ENCODE measurements around the gene SEPTIN8.

The SEPTIN8 gene

DNA sequence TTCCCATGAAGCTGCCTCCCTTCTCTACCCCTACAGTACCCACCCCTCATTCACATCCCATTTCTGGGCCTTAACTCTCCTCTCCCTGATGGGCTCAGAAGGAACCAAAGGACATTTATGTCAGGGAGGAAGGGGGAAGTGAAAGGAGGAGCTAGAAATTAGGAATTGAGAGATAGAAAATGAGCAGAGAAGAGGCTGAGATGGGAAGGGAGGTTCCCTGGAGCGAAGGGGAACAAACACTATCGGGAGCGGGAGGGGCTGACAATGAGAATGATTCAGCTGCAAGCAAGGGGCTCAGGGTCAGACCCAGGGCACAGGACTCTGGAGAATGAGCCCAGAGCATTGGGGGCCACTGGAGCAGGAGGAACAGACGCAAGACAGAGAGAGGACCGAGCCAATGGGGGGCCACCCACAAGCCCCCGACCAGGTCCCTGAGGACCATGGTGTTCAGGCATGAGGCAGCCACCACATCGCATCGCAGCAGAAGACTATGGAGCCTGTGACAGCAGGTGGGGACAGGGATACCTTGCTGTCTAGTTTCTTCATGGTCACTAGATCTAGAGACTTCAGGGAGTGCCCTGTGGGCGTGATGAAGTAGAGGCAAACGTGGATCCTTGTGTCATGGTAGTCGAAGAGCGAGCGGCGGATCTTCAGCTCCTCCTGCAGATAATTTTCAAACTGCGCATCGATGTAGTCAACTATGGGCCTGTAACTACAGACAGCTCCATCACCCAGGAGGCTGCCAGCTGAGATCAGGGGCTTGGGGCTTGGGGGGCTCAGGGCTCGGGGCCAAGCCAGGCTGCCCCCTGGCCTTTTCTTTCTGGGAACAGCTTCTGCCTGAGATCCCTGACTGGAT is 13.6 kb downstream of the SEPTIN8 start:
- no peak for DNase-seq

DNA sequence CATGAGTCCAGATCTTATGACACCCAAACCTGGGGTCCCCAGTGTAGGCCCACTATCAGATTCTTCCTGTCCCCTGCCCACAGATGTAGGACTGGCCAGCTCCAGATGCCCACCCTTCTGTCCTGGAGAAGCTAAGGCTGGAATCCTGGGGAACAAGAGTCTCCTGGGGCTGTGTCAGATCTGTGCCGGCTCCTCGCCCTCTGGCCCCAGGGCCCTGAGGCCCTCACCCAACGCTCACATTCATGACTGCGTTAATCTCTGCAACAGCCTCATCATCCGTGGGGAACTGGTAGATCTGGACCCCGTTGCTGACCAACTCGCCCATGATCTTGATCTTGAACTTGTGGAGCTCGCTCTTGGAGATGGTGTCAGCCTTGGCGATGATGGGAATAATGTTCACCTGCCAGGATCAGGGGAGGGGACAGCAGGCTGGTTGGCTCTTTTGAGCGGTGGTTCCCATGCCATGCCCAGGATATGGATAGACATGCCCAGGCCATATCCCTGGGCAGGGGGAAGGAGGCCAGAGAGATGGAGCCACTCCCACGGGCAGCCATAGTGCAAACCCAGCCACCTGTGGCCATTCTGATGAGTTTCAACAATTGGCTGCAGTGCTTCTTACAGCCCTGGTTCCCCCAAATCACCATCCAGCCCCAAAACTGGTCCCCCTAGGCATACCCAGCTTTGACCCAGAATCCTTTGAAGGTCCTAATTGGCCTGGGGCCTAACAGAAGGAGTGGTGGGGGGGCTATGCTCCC is 14.6 kb downstream of the SEPTIN8 start:
- no peak for DNase-seq

DNA sequence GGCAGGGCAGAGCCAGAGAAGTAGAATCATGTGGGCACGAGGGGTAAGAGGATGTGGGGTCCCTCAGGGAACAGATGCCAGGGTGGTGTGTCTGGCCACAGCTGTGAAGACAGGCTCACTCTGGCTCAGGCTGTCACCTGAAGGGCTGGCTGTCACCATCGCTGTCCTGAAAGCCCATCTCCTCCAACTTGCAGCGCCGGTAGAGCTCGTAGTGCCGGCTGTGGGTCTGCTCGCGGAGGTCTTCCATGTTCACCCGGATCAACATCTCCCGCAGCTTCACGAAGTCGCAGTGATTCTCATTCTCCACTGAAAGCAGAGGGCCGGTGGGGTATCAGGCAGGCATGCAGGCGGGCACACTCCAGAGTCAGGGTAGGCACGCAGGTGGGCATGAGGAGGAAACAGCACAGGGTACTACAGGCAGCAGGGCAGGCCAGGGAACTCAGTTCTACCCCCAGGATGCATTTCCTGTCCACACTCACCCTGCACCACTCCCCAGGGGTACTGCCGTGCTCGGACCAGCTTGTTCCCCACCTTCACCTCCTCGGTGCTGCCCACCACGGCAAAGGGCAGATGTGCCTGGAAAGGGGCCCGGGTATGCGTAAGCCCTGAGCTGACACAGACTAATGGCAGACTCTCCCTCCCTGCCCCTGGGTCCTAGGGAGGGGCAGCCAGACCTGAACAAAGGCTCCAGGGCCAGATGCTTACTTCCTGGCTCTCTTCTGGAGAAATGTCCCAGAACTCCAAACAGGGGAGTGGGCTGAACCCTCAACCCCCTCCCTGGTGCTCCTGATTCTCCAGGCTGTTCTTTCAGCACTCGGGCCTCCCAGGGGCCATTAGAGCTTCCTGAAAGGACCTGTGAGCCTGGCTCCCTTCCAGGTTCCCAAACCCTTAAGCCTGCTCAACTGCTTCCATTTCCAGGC is 15.5 kb downstream of the SEPTIN8 start:
- no peak for DNase-seq

DNA sequence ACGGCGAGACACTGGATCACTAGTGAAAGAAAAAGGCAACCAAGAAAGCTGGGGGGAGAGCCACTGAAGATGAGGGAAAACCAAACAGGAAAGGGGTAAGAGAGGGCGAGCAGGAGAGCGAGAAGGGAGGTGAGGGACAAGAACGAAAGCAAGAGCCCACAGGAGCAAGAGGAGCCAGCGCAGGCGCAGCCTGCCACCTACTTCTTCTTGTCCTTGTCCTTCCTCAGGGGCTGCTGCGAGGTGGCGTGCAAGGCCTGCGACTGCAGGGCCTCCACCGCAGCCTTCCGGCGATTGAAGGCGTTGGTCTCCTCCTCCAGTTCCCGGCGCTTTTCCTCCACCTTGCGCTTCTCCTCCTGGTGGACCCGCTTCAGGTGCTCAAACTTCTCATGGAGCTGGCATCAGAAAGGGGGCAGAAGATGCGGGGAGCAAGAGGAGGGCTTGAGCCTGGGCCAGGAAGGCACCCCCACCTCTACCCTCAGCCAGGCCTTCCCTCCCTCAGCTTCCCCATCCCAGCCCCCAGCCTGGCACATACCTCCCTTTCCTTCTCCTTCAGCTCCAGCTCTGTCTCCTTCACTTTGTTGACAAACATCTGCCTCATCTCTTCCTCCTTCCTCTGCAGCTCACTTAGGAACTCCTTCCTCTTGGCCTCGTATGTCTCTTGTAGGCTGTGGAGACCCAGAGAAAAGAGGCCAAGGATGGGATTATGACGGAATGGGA is 16.3 kb downstream of the SEPTIN8 start:
- no peak for DNase-seq

DNA sequence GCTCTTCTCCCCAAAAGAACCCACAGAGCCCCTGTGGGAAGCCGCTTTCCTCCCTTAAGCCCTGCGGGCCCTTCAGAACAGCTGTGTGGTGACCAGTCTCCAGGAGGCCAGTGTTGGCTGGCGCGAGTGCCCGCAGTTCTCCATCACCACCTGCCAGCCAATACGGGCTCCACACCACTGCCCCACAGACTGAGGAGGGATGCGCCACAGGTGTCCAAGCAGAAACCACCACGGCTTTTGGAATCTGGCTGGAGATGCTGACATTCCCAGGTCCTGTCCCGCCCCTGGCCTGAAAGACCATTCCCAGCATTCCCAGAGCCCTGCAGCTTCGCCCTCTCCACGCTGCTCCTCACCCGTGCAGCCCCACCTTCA is 17.0 kb downstream of the SEPTIN8 start:
- no peak for DNase-seq

DNA sequence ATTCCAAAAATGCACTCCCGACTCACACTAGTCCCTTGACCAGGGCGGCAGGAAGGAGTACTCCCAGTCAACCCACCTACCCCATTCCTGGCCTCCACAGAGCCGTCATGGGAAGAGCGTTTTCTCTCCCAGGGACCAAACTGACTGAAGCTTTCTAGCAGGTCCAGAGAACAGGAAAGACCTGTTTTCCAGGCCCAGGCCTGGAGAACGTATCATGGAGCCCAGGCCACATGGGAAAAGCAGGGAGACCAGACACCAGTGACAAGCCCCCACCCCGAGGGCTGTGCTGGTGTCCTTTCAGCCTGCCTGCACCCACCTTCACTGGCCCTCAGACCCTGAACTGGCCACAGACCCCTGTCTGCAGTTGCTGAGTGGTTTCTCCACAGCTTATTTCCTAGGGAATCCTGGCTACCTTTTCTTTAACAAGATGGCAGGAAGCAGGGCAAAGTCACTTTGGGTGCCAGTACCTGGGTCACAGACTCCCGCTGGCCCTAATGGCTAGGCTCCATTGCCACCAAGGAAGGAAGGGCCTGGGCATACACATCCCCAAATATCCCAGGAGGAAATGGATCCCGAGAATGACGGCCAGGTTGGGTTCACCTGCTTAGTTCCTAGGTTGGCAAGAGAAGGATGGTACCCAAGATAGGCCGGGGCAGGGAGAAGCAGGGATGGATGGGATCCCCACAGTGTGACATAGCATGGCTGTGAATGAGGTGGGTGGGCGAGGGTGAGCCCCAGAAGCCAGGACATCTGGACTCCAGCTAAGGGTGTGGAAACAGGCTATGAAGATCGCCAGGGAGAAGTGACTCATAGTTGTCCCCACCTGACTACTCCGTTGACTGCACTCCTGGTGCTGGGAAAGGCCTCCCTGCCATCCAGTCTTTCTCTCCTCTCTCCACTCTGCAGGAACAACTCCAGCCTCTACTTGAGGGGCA is 17.7 kb downstream of the SEPTIN8 start:
- DNase-seq = no peak

DNA sequence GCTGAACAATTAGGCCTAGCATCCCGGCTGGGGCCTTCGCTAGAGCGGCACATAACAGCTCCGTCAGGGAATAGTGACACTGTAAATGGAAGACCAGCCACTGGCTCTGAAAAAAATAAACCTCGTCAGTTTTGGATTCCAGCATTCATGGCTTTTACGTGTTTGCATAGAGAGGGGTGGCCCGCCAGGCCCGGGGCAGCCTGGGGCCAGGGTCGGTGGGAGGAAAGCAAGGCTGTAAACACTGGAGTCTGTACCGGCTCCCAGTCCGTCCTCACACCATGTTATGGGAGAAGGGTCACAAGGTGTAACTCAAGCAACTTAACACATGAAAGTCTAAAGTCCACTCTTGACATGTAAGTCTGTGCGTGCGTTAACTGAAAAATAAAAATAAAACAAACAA is 18.6 kb downstream of the SEPTIN8 start:
- no peak for DNase-seq

DNA sequence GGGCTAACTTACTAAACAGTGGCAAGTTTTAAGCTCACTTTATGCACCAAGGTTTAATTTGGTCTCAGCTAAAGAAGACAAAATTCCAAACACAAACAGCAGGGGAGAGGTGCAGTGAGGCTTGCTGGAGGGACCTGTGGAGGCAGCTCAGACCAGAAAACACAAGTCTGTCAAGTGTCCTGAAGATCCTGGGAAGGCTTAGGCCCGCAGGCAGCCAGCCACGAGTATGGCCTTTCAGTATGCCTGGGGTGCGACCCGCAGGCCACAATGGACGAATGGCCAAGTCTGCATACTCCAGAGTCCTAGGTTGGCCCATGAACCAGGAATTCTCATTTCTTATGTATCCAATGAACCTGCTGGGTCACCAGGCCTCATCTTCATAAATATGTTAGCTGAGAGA is 20.5 kb downstream of the SEPTIN8 start:
- no peak for DNase-seq

DNA sequence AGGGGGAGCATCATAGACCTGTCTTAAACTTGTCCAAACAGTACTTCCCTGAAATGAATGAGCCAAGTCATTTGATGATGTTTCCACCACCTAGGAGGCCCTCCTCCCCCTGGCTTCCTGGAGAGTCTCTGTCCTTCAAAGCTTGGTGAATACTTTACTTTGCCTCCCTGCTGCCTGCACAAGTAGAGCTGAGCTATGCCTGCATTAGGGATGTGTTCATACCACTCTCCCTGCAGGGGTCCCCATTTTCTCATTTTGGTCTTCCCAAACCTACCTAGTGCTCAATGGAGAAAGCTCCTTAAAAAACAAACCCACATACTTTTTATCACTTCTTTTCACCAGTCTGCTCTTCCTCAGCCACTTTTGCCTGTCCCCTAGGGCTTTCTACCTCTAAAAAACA is 22.1 kb downstream of the SEPTIN8 start:
- no peak for DNase-seq

DNA sequence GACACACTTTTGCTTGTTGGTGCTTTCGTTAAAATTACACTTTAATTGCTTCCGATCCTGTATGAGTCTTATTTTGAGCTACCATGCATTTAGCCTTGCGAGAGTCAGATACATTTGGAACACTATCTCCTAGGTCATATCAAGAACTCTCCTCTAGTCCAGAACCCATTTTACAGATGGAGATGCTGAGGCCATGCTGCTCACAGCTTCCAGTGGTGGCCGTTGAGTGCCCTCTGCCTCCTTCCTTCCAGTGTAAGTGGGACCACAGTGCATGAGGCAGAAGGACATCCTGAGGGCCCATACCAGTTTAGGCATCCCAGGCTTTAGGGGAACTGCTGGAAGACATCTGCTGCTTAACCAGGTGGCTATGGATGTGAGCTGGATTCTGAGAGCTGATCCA is 22.9 kb downstream of the SEPTIN8 start:
- DNase-seq = no peak

DNA sequence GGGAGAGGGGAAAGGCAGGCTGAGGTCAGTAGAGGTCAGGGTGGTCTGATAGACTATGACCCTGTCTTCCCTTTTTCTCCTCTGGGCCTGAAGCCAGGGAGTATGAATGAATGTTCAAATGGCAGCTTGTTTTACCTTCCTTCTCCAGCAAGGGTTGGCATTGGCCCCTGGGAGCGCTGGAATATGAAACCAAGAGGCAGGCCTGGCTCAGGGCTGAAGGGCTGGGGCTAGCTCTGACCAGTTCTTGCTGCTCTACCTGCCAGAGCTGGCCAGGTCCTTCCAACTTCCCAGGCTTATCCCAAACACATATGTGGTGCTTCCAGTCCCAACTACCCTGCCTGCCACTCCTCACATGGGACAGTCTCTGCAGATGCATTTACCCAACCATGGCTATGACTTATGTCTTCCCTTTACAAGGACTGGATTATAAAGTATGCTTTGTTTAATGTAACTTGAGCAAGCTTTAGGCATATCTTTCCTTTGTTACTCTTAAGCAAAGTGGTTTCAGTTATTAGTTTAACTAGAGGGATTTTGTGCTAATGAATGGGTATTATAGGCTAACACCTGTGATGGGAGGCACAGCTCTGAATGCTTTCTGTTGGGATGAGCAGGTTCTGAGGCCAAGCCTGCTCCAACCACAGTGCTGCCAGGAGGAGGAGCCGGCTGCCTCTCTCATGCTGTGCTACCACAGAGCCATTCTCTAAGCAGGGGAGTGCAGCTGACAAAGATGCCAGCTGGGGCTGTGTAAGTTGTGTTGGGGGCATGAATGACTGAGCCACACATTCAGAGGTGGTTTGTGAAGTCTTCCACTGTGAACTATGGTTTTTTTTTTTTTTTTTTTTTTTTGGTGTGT is 23.7 kb downstream of the SEPTIN8 start:
- DNase-seq = peak in 1 of 2 experiments; percentile 34

DNA sequence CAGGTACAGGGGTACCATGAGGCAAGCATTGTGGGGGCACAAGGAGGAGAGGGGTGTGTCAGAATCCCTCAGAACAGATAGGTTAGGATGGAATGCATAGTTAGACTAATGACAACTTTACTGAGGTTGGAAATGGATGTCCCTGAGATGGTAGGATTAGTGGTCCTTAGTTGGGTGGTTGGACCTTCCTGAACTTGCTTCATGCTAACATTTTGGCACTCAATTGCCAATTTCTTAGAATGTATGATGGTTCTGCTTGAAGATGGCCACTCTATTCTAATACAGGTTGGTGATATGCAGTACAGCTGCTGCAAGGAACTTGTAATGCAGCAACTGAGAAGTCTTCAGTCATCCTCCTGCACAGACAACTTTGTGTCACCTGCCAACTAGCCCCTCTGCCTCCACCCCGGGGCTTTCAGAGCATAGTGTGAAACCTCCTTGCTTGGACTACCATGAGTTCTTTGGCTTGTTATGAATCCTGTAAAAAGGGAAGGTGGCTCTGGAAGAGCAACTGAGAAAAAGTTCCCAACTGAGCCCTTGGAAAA is 24.4 kb downstream of the SEPTIN8 start:
- no peak for DNase-seq

DNA sequence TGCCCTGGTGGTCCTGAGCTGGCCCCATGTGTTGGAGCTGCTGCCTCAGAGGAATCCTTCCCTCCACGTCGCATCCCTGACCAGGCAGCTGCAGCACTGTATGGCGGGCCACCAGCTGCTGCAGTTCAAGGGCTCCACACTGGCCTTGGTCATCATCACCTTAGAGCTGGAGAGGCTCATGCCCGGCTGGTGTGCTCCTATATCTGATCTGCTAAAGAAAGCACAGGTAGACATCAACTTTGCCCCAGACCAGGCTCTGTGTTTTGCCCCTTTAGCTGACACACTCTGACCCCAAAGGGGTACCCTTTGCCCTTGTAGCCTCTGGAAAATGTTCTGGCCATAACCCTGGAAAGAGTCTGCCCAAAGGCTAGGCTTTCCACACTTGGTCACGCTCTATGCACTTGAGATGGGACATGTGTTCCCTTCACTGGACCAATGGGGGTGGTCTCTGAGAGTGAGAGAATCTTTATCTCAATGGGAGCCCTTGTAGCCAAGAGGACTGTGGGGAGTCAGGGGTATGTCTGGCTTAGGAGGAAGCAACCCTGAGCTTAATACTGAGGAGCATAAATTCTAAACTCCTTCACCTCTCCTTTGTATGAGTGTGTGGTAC is 25.0 kb downstream of the SEPTIN8 start:
- no peak for DNase-seq

DNA sequence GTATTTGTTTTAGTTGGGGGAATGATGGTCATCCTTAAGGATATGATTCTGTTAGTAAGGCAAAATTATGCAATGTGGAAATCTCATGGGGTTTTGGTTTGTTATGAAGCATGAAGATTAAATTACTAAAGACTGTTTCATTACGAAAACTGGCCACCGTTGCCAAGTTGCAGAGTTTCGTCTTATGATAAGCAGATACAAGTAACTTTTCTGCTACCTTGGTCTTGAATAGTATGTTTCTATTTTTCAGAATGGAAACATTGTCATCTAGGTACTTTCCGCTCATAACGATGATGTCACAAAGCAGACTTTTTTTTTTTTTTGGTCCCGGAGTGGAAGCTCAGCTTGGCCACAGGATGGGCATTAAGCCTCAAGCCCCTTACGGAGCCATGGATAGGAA is 25.6 kb downstream of the SEPTIN8 start:
- no peak for DNase-seq

DNA sequence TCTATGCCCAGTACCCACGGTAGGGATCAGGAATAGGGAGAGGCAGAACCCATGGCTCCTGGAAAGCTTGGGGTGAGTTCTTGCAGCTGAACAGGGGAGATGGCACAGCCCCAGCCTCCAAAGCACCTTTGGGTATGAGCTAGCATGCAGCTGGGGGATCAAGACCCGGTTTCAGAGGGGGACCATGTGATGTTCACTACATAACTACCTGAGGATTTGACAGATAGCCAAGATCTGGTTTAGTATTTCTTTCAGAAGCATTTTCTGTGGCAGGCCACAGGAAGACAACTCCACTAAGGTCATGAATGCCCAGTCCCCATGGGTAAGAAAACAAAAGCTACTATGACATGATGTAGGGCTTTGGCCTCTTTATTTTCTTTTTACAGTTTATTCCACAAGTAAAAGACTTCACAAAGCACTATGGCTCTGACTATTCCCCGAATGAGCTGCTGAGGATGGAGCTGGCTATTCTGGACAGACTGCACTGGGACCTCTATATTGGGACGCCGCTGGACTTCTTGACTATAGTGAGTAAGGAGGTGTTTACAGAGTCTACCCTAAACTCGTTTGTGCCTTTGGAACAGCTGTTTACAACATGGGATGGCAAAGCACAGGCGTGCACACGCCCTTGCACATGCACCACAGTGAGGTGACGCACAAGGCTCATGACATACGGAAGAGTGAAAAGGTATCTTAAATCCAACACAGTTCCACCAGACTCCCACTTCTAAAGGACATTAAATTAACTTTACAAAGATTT is 26.4 kb downstream of the SEPTIN8 start:
- no peak for DNase-seq

DNA sequence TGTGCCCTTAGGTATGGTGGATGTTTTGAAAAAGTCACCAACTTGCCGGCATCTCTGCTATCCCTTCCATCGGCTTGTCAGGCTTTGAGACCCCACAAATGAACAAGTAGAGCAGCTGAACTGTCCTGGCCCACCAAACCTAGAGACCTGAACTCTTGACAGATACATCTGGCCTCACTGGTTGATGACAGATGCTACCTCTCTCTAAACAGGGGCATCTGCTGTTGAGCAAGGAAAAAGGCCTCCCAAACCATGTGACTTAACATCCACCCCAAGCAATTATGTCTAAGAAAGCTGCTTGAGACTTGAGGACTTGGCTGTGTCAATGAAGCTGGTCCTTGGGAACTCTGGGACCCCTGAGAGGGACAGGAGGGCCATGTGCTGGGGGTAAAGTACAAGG is 27.5 kb downstream of the SEPTIN8 start:
- DNase-seq = no peak

DNA sequence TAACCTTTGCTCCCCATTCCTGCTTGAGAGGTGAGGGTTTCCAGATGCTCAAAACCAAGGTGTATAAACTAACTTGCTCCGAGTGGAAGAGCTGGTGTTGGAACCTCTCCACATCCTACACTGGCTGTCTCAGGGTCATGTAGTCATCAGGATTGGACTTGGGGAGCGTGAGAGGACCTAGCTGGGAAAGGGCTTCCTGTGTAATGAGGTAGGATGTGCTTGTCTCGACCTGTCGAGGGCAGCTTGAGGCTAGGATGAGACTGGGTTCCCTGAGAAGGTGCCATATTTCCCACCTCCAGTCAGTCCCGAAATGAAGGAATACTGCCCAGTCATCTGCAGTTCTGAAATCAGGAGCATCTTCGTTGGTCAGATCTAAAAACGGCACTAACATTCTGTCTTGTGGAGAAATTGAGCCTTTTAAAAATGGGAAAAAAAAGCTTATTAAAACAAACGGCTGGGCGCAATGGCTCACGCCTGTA is 28.5 kb downstream of the SEPTIN8 start:
- no peak for DNase-seq

DNA sequence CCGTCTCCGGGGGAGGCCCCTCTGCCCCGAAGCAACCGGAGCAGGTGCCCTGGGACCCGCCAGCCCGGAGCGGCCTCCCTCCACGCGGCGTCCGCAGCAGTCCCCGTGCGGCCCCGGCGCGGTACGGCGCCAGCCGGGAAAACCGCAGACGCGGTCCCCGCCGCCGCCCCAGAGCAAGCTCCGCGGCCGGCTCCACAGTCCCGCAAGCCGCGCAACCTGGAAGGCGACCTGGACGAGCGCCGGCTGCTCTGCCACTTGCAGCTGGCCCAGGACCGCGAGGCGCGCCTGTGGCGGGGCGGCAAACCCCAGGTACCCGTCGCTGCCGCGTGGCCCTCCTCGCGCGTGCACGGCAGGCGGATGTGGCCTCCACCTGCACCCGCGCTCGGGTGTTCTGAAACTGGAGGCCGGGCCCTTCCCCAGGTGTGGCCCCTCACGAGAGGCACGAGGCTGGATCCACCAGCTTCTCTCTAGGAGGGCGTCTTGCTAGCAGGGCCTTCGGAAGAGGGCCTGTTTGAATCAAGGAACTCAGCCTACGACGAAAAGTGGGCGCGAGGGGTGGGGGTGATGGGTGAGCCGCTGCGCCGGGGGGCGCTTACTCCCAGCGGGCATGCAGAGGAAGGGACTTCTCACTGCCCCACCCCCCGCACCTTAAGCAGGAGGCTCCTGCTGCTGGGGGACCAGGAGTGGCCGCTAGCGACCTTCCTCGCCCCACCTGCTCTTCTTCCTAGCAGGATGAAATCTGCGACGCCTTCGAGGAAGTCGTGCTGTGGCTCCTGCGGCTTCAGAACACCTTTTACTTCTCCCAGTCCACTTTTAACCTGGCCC is 29.2 kb downstream of the SEPTIN8 start:
- DNase-seq = no peak
